GF-D8 (cell line): ENCODE data around the gene KLF15.

Source experiments
- DNase-seq: peaks from one replicate; lab custom pipeline; 2025; lab: John Stamatoyannopoulos, UW

Gene KLF15

GRCh38 chr3:126360046-126360713 is 3.0 kb upstream of the KLF15 start:
- no peak for DNase-seq

GRCh38 chr3:126358816-126359181 is 1.6 kb upstream of the KLF15 start:
- DNase-seq, result no peak

GRCh38 chr3:126358038-126358815 is 1.0 kb upstream of the KLF15 start:
- DNase-seq, result no peak

- no peak for DNase-seq
These were observed 589 bp downstream of the KLF15 start for GRCh38 chr3:126356373-126357264.

- no peak for DNase-seq
These were observed 1.3 kb downstream of the KLF15 start for GRCh38 chr3:126355777-126356372.

- no peak for DNase-seq
These were observed 2.0 kb downstream of the KLF15 start for GRCh38 chr3:126355251-126355650.

GRCh38 chr3:126354776-126355175 is 2.4 kb downstream of the KLF15 start:
- DNase-seq, result no peak

GRCh38 chr3:126353694-126354321 is 3.4 kb downstream of the KLF15 start:
- DNase-seq, result no peak

- no peak for DNase-seq
These were observed 4.4 kb downstream of the KLF15 start for GRCh38 chr3:126352476-126353454.

- DNase-seq, result no peak
These were observed 5.3 kb downstream of the KLF15 start for GRCh38 chr3:126351771-126352475.

- no peak for DNase-seq
These were observed 6.0 kb downstream of the KLF15 start for GRCh38 chr3:126351086-126351770.

- DNase-seq, result no peak
These were observed 6.6 kb downstream of the KLF15 start for GRCh38 chr3:126350502-126351085.

GRCh38 chr3:126349611-126350501 is 7.4 kb downstream of the KLF15 start:
- DNase-seq, result no peak

GRCh38 chr3:126349071-126349470 is 8.1 kb downstream of the KLF15 start:
- no peak for DNase-seq

GRCh38 chr3:126348308-126348920 is 8.8 kb downstream of the KLF15 start:
- no peak for DNase-seq

GRCh38 chr3:126347543-126348161 is 9.6 kb downstream of the KLF15 start:
- no peak for DNase-seq

GRCh38 chr3:126346466-126346865 is 10.7 kb downstream of the KLF15 start:
- no peak for DNase-seq
